ENCODE results near the gene ARHGEF17. TPM values are rescaled to one million over a fixed set of nuclear protein-coding genes. Genes with fewer than 3 reads are reported as not detected.

ARHGEF17 gene
- polyA plus RNA-seq, 1 donor (not counting 4 experiments of a cell fraction or from before 2014, with no cell fraction given) = 5.1 TPM

GRCh38 chr11:73293356-73293936, 14.6 kb upstream of the ARHGEF17 start:
- peaks cover 8% of the 10 kb centered on the region for H3K27me3 ChIP-seq (ENCODE audit: control insufficient read depth, extremely low read depth, insufficient read depth, low read length)
- no peak overlapping the region for H3K9ac ChIP-seq (ENCODE audit: control insufficient read depth, extremely low read depth, insufficient read depth, low read length)
- H3K4me2 ChIP-seq (ENCODE audit: control insufficient read depth, extremely low read depth, insufficient read depth, low read depth, low read length) = no peak overlapping the region
- no peak overlapping the region for H3K27ac ChIP-seq (ENCODE audit: control insufficient read depth, insufficient read depth, low read length)
- peaks cover 10% of the 10 kb centered on the region for H3K4me1 ChIP-seq (ENCODE audit: control insufficient read depth, extremely low read depth, insufficient read depth, low read length)
- H3K9me3 ChIP-seq (ENCODE audit: control insufficient read depth, low read depth, low read length) = no peaks in the 10 kb centered on the region
- TF ChIP-seq, protein P1, sequence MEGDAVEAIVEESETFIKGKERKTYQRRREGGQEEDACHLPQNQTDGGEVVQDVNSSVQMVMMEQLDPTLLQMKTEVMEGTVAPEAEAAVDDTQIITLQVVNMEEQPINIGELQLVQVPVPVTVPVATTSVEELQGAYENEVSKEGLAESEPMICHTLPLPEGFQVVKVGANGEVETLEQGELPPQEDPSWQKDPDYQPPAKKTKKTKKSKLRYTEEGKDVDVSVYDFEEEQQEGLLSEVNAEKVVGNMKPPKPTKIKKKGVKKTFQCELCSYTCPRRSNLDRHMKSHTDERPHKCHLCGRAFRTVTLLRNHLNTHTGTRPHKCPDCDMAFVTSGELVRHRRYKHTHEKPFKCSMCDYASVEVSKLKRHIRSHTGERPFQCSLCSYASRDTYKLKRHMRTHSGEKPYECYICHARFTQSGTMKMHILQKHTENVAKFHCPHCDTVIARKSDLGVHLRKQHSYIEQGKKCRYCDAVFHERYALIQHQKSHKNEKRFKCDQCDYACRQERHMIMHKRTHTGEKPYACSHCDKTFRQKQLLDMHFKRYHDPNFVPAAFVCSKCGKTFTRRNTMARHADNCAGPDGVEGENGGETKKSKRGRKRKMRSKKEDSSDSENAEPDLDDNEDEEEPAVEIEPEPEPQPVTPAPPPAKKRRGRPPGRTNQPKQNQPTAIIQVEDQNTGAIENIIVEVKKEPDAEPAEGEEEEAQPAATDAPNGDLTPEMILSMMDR (optimal IDR thresholded peaks at IDR 0.05 in 1 of 3, IDR thresholded peaks at IDR 0.05 in 1 of 3, conservative IDR thresholded peaks at IDR 0.05 in 1 of 3; ENCODE audit: extremely low read depth in 1 of 3, insufficient read depth in 2 of 3, low read length in 3 of 3) = no peak
- TF ChIP-seq EZH2 (IDR thresholded peaks at IDR 0.05; ENCODE audit: low read length) = no peak
- H3K9me1 ChIP-seq (ENCODE audit: control insufficient read depth, extremely low read depth, insufficient read depth, low read length) = no peaks in the 10 kb centered on the region
- FAIRE-seq = no peak
- H3K4me3 ChIP-seq (ENCODE audit: control insufficient read depth in 2 of 3, extremely low read depth in 1 of 3, insufficient read depth in 2 of 3, low read depth in 1 of 3, low read length in 3 of 3) = no peak overlapping the region
- H3K79me2 ChIP-seq (ENCODE audit: control insufficient read depth, insufficient read depth, low read length) = no peaks in the 10 kb centered on the region
- DNase-seq (ENCODE audit: low read depth, low spot score) = no peak
- dilution Hi-C loops (cut with MboI; ENCODE audit: extremely low pct_ligation_motif_present, low sequenced_read_pairs) = no loop called here
- H4K20me1 ChIP-seq (ENCODE audit: control insufficient read depth, extremely low read depth, insufficient read depth, low read length) = no peaks in the 10 kb centered on the region
- H2AFZ ChIP-seq (ENCODE audit: control insufficient read depth, low read length) = no peak overlapping the region
- H3K36me3 ChIP-seq (ENCODE audit: control insufficient read depth in 2 of 2, extremely low read depth in 1 of 2, insufficient read depth in 2 of 2, low read length in 2 of 2) = no peaks in the 10 kb centered on the region

- Histone ChIP-seq H3K9ac (ENCODE audit: control insufficient read depth, extremely low read depth, insufficient read depth, low read length) (no peak overlapping the region), H2AFZ (ENCODE audit: control insufficient read depth, low read length) (no peak overlapping the region), H3K9me1 (ENCODE audit: control insufficient read depth, extremely low read depth, insufficient read depth, low read length) (no peaks in the 10 kb centered on the region), H3K4me2 (ENCODE audit: control insufficient read depth, extremely low read depth, insufficient read depth, low read depth, low read length) (no peak overlapping the region), H3K36me3 (ENCODE audit: control insufficient read depth in 2 of 2, extremely low read depth in 1 of 2, insufficient read depth in 2 of 2, low read length in 2 of 2) (no peaks in the 10 kb centered on the region), H3K9me3 (ENCODE audit: control insufficient read depth, low read depth, low read length) (no peaks in the 10 kb centered on the region), H3K4me1 (ENCODE audit: control insufficient read depth, extremely low read depth, insufficient read depth, low read length) (no peaks in the 10 kb centered on the region), H3K79me2 (ENCODE audit: control insufficient read depth, insufficient read depth, low read length) (no peaks in the 10 kb centered on the region), H4K20me1 (ENCODE audit: control insufficient read depth, extremely low read depth, insufficient read depth, low read length) (no peaks in the 10 kb centered on the region), H3K27me3 (ENCODE audit: control insufficient read depth, extremely low read depth, insufficient read depth, low read length) (peaks cover 8% of the 10 kb centered on the region), H3K4me3 (ENCODE audit: control insufficient read depth in 2 of 3, extremely low read depth in 1 of 3, insufficient read depth in 2 of 3, low read depth in 1 of 3, low read length in 3 of 3) (no peak overlapping the region), H3K27ac (ENCODE audit: control insufficient read depth, insufficient read depth, low read length) (no peak overlapping the region)
- dilution Hi-C loops (cut with MboI; ENCODE audit: extremely low pct_ligation_motif_present, low sequenced_read_pairs) = no loop called here
- no peak for TF ChIP-seq EZH2 (IDR thresholded peaks at IDR 0.05; ENCODE audit: low read length)
- TF ChIP-seq, protein P1 (optimal IDR thresholded peaks at IDR 0.05 in 1 of 3, IDR thresholded peaks at IDR 0.05 in 1 of 3, conservative IDR thresholded peaks at IDR 0.05 in 1 of 3; ENCODE audit: extremely low read depth in 1 of 3, insufficient read depth in 2 of 3, low read length in 3 of 3) = no peak
- FAIRE-seq = no peak
- DNase-seq (ENCODE audit: low read depth, low spot score) = no peak
Observed at GRCh38 chr11:73294604-73295003, 13.5 kb upstream of the ARHGEF17 start.

Measured in keratinocyte (primary cell).